Osteocyte (in vitro differentiated cells): ENCODE measurements around the gene CCDC148. TPM values are rescaled to one million over a fixed set of nuclear protein-coding genes. Genes with fewer than 3 reads are reported as not detected.

Experiments
- DNase-seq: peaks from one replicate; pipeline ENCODE4 v3.0.0; 2021; ENCODE audit warnings: mixed read lengths; ENCODE audit not compliant: unreplicated experiment; ENCODE audit errors: extremely low spot score
- H3K27ac Mint-ChIP-seq: one replicate; pipeline ENCODE4 v1.8.0; 2021; ENCODE audit warnings: mild to moderate bottlenecking, mixed read lengths; ENCODE audit not compliant: unreplicated experiment
- H3K27me3 Mint-ChIP-seq: one replicate; pipeline ENCODE4 v1.8.0; 2021; ENCODE audit warnings: mixed read lengths; ENCODE audit not compliant: unreplicated experiment
- H3K36me3 Mint-ChIP-seq: one replicate; pipeline ENCODE4 v1.8.0; 2021; ENCODE audit warnings: mixed read lengths; ENCODE audit not compliant: unreplicated experiment
- H3K4me1 Mint-ChIP-seq: one replicate; pipeline ENCODE4 v1.8.0; 2021; ENCODE audit warnings: mixed read lengths; ENCODE audit not compliant: unreplicated experiment
- H3K4me3 Mint-ChIP-seq: one replicate; pipeline ENCODE4 v1.8.0; 2021; ENCODE audit warnings: mild to moderate bottlenecking, moderate library complexity, mixed read lengths; ENCODE audit not compliant: unreplicated experiment
- H3K9me3 Mint-ChIP-seq: one replicate; pipeline ENCODE4 v1.8.0; 2021; ENCODE audit warnings: mixed read lengths; ENCODE audit not compliant: unreplicated experiment
- total RNA-seq: library from RNA; stranded (reverse); gene quantifications from 2 replicates; pipeline ENCODE4 v1.2.1, GENCODE V29; 2021
- TF ChIP-seq, protein P1 (sequence below): fragments of 200-600 bp; sonication (generic); IDR thresholded peaks from 2 replicates; pipeline ENCODE4 v1.5.0; 2021; ENCODE audit warnings: antibody characterized with exemption, mild to moderate bottlenecking, moderate library complexity

CCDC148 gene
- total RNA-seq, 1 donor from 2014 or later, result 2.8 TPM

DNA sequence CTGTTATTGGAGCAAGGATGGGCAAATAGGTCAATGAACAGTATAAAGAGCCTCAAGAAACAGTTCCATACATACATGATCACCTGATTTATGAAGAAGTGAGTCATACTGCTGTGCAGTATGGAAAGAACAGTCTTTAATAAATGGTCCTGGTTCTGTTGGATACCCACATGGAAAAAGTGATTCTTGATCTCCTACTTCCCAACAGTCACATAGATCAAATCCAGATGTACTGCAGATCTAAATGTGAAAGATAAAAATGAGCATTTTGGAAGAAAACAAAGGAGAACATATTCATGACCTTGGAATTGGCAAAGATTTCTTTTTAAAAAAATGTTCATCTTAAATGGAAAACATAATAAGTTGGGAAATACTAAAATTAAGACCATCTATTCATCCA is 75.8 kb downstream of the CCDC148 start:
- H3K4me1 Mint-ChIP-seq, result peaks cover 3% of the 10 kb centered on the region

DNA sequence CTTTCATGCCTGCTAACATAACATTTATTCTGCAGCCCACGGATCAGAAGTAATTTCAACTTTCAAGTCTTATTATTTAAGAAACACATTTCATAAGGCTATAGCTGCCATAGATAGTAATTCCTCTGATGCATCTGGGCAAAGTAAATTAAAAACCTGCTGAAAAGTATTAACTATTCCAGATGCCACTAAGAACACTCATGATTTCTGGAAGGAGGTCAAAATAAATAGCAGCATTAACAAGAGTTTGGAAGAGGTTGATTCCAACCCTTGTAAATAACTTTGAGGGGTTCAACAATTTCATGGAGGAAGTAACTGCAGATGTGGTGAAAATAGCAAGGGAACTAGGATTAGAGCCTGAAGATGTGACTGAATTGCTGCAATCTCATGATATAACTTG is 77.6 kb downstream of the CCDC148 start:
- H3K36me3 Mint-ChIP-seq, result no peaks in the 10 kb centered on the region
- peaks cover 3% of the 10 kb centered on the region for H3K4me1 Mint-ChIP-seq
- H3K27ac Mint-ChIP-seq, result no peak overlapping the region
- no peak for DNase-seq
- H3K4me3 Mint-ChIP-seq, result no peak overlapping the region
- no peaks in the 10 kb centered on the region for H3K27me3 Mint-ChIP-seq
- TF ChIP-seq, protein P1, sequence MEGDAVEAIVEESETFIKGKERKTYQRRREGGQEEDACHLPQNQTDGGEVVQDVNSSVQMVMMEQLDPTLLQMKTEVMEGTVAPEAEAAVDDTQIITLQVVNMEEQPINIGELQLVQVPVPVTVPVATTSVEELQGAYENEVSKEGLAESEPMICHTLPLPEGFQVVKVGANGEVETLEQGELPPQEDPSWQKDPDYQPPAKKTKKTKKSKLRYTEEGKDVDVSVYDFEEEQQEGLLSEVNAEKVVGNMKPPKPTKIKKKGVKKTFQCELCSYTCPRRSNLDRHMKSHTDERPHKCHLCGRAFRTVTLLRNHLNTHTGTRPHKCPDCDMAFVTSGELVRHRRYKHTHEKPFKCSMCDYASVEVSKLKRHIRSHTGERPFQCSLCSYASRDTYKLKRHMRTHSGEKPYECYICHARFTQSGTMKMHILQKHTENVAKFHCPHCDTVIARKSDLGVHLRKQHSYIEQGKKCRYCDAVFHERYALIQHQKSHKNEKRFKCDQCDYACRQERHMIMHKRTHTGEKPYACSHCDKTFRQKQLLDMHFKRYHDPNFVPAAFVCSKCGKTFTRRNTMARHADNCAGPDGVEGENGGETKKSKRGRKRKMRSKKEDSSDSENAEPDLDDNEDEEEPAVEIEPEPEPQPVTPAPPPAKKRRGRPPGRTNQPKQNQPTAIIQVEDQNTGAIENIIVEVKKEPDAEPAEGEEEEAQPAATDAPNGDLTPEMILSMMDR, result no peak
- peaks cover 5% of the 10 kb centered on the region for H3K9me3 Mint-ChIP-seq

More for the DNA sequence above, 75.8 kb downstream of the CCDC148 start:
- H3K27me3 Mint-ChIP-seq, result no peaks in the 10 kb centered on the region
- no peaks in the 10 kb centered on the region for H3K36me3 Mint-ChIP-seq
- H3K9me3 Mint-ChIP-seq, result peaks cover 5% of the 10 kb centered on the region
- H3K4me3 Mint-ChIP-seq, result no peak overlapping the region
- DNase-seq, result no peak
- TF ChIP-seq, protein P1, result no peak
- H3K27ac Mint-ChIP-seq, result no peak overlapping the region

DNA sequence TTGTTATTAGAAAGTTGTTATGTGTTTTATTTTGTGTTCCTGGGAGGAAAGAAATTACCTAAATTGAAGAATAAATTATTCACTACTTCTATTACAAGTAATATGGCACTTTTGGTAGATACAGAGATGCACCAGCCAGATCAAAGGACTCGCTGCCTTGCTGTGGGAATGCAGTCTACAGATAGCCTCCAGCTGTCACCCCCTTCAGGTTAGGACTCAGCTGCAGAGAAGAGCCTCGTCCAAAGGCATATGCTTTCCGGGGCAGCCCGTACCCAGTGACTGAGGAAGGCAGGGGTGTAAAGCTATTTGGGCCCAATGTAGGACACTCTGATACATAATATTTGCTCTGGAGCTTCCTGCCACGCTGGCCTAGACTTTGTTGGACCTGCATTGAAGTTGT is 90.2 kb downstream of the CCDC148 start:
- Mint-ChIP-seq H3K4me1 (no peaks in the 10 kb centered on the region), H3K36me3 (peaks cover 8% of the 10 kb centered on the region), H3K4me3 (no peak overlapping the region), H3K27me3 (no peaks in the 10 kb centered on the region), H3K27ac (no peak overlapping the region), H3K9me3 (peaks cover 31% of the 10 kb centered on the region)
- TF ChIP-seq, protein P1, result no peak
- no peak for DNase-seq

DNA sequence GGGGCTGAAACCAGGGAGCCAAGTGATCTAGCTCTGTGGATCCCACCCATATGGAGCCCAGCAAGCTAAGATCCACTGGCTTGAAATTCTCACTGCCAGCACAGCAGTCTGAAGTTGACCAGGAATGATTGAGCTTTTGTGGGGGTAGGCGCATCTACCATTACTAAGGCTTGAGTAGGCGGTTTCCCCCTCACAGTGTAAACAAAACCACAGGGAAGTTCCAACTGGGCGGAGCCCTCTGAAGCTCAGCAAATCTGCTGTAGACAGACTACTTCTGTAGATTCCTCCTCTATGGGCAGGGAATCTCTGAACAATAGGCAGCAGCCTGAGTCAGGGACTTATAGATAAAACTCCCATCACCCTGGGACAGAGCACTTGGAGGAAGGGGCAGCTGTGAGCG is 96.7 kb downstream of the CCDC148 start:
- H3K4me1 Mint-ChIP-seq, result peaks cover 2% of the 10 kb centered on the region
- no peak overlapping the region for H3K4me3 Mint-ChIP-seq
- H3K36me3 Mint-ChIP-seq, result peaks cover 6% of the 10 kb centered on the region
- H3K27me3 Mint-ChIP-seq, result no peaks in the 10 kb centered on the region
- DNase-seq, result no peak
- H3K9me3 Mint-ChIP-seq, result peaks cover 29% of the 10 kb centered on the region
- TF ChIP-seq, protein P1, result no peak
- no peak overlapping the region for H3K27ac Mint-ChIP-seq

DNA sequence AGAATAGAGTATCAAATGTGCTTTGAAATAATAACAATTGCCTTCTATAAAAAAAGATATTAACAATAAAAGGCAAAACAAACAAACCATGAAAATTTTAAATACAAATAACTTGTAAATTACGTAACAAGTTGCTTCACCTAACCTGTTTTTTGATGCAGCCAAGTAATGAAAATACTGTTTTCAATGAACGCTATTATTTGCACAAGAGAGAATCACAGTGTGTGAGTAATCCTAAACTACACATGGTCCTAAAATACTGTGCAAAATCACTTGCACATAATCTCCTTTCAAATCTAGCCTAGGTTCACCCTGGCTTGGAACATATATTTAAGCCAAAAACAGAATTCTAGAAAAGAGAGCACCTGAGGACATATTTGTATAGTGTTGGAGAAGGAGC is 98.9 kb downstream of the CCDC148 start:
- no peaks in the 10 kb centered on the region for H3K27me3 Mint-ChIP-seq
- H3K36me3 Mint-ChIP-seq, result peaks cover 4% of the 10 kb centered on the region
- H3K4me1 Mint-ChIP-seq, result peaks cover 2% of the 10 kb centered on the region
- TF ChIP-seq, protein P1, result no peak
- no peak overlapping the region for H3K4me3 Mint-ChIP-seq
- peaks cover 13% of the 10 kb centered on the region for H3K9me3 Mint-ChIP-seq
- DNase-seq, result no peak
- H3K27ac Mint-ChIP-seq, result no peak overlapping the region
